T-helper 17 cell (primary cell): Measurements from ENCODE around the gene TTYH3. TPM values are rescaled to one million over a fixed set of nuclear protein-coding genes. Genes with fewer than 3 reads are reported as not detected.
A peak's percentile ranks its signal among the peaks of the same experiment; 100 is the strongest.
"Not testable (repeated sequence)": the region's sequence is repeated elsewhere in the genome, so short reads cannot be mapped to it uniquely, and the experiment has no call there.

Experiments used
- ATAC-seq: fragments of 150-1000 bp; cut with Tn5 transposase; 2 replicates; pipeline ENCODE4 v1.10.0; 2021; ENCODE audit warnings: mild to moderate bottlenecking, moderate library complexity
- DNase-seq, 3 donors: peaks; one replicate each; pipeline versions ENCODE4 v3.0.0 to v3.0.0-alpha.2; 2020 to 2021
- H3K9me3 ChIP-seq: one replicate; pipeline ENCODE4 v1.7.0; 2013; ENCODE audit warnings: low read length, mild to moderate bottlenecking; ENCODE audit not compliant: control insufficient read depth, poor library complexity, severe bottlenecking
- H3K27ac Mint-ChIP-seq: one replicate; pipeline ENCODE4 v1.8.0; 2022; ENCODE audit warnings: mild to moderate bottlenecking, moderate library complexity, mixed read lengths
- H3K27me3 Mint-ChIP-seq: one replicate; pipeline ENCODE4 v1.8.0; 2022; ENCODE audit warnings: mixed read lengths
- H3K36me3 Mint-ChIP-seq: one replicate; pipeline ENCODE4 v1.8.0; 2022; ENCODE audit warnings: low read depth, mixed read lengths
- H3K4me1 Mint-ChIP-seq: one replicate; pipeline ENCODE4 v1.8.0; 2022; ENCODE audit warnings: mild to moderate bottlenecking, mixed read lengths
- H3K4me3 Mint-ChIP-seq: one replicate; pipeline ENCODE4 v1.8.0; 2022; ENCODE audit warnings: mild to moderate bottlenecking, moderate library complexity, mixed read lengths
- total RNA-seq, 4 donors: library from RNA in 2 of 4; stranded (reverse) in 2 of 4; gene quantifications; one replicate each; pipeline ENCODE4 v1.2.3 and lab custom pipeline; 2022 to 2026

Gene TTYH3
- total RNA-seq, 2 donors from 2014 or later, result 13.2 to 14.8 TPM

GRCh38 chr7:2670171-2670570 lies 38.4 kb downstream of the TTYH3 start:
- ATAC-seq (no peak), DNase-seq (no peak)
- no peaks in the 10 kb centered on the region for H3K9me3 ChIP-seq
- H3K4me3 Mint-ChIP-seq, result no peak overlapping the region
- peaks cover 7% of the 10 kb centered on the region for H3K4me1 Mint-ChIP-seq
- peaks cover 25% of the 10 kb centered on the region for H3K27me3 Mint-ChIP-seq
- no peak overlapping the region for H3K27ac Mint-ChIP-seq
- no peaks in the 10 kb centered on the region for H3K36me3 Mint-ChIP-seq

GRCh38 chr7:2670720-2671391 lies 39.1 kb downstream of the TTYH3 start:
- H3K27ac Mint-ChIP-seq, result no peak overlapping the region
- H3K9me3 ChIP-seq, result no peaks in the 10 kb centered on the region
- H3K4me3 Mint-ChIP-seq, result peak overlapping the region; percentile 69
- H3K36me3 Mint-ChIP-seq, result no peaks in the 10 kb centered on the region
- peaks cover 25% of the 10 kb centered on the region for H3K27me3 Mint-ChIP-seq
- ATAC-seq, result peak; percentile 88
- H3K4me1 Mint-ChIP-seq, result peaks cover 7% of the 10 kb centered on the region
- DNase-seq, result peak; percentile 47 to 58 (median 56)

GRCh38 chr7:2673214-2673613 lies 41.4 kb downstream of the TTYH3 start:
- DNase-seq, H3K27ac Mint-ChIP-seq, ATAC-seq, H3K4me1 Mint-ChIP-seq, H3K9me3 ChIP-seq, H3K4me3 Mint-ChIP-seq, H3K36me3 Mint-ChIP-seq: not testable (repeated sequence)
- H3K27me3 Mint-ChIP-seq, result peaks cover 12% of the 10 kb centered on the region

DNA sequence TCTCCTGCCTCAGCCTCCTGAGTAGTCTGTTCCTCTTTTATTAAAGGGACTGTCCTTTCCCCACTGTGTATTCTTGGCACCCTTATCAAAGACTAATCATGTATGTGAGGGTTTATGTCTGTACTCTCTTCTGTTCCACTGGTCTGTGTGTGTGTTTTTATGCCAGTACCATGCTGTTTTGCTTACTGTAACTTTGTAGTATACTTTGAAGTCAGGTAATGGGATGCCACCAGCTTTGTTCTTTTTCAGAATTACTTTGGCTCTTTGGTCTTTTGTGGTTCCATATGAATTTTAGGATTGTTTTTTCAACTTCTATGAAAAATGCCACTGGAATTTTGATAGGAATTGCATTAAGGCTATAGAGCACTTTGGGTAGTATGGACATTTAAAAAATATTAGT lies 42.1 kb downstream of the TTYH3 start:
- H3K9me3 ChIP-seq, result no peaks in the 10 kb centered on the region
- no peaks in the 10 kb centered on the region for H3K36me3 Mint-ChIP-seq
- ATAC-seq, result no peak
- H3K27me3 Mint-ChIP-seq, result peaks cover 10% of the 10 kb centered on the region
- no peak for DNase-seq
- H3K4me3 Mint-ChIP-seq, result no peak overlapping the region
- H3K4me1 Mint-ChIP-seq, result peaks cover 7% of the 10 kb centered on the region
- no peak overlapping the region for H3K27ac Mint-ChIP-seq

- peaks cover 17% of the 10 kb centered on the region for H3K27me3 Mint-ChIP-seq
- DNase-seq (no peak), ATAC-seq (no peak)
- H3K27ac Mint-ChIP-seq, result no peak overlapping the region
- no peak overlapping the region for H3K4me3 Mint-ChIP-seq
- H3K9me3 ChIP-seq, result no peaks in the 10 kb centered on the region
- H3K4me1 Mint-ChIP-seq, result peaks cover 7% of the 10 kb centered on the region
- no peaks in the 10 kb centered on the region for H3K36me3 Mint-ChIP-seq
Observed at GRCh38 chr7:2675256-2675764, 43.5 kb downstream of the TTYH3 start.

GRCh38 chr7:2676576-2676975 lies 44.8 kb downstream of the TTYH3 start:
- not testable (repeated sequence) for H3K4me3 Mint-ChIP-seq, H3K36me3 Mint-ChIP-seq, H3K9me3 ChIP-seq, H3K4me1 Mint-ChIP-seq, ATAC-seq, H3K27ac Mint-ChIP-seq, DNase-seq
- H3K27me3 Mint-ChIP-seq, result peaks cover 12% of the 10 kb centered on the region

- not testable (repeated sequence) for ATAC-seq, H3K4me1 Mint-ChIP-seq, H3K4me3 Mint-ChIP-seq, DNase-seq, H3K36me3 Mint-ChIP-seq, H3K9me3 ChIP-seq, H3K27ac Mint-ChIP-seq
- H3K27me3 Mint-ChIP-seq, result peaks cover 20% of the 10 kb centered on the region
Observed at GRCh38 chr7:2678454-2678853, 46.7 kb downstream of the TTYH3 start.

DNA sequence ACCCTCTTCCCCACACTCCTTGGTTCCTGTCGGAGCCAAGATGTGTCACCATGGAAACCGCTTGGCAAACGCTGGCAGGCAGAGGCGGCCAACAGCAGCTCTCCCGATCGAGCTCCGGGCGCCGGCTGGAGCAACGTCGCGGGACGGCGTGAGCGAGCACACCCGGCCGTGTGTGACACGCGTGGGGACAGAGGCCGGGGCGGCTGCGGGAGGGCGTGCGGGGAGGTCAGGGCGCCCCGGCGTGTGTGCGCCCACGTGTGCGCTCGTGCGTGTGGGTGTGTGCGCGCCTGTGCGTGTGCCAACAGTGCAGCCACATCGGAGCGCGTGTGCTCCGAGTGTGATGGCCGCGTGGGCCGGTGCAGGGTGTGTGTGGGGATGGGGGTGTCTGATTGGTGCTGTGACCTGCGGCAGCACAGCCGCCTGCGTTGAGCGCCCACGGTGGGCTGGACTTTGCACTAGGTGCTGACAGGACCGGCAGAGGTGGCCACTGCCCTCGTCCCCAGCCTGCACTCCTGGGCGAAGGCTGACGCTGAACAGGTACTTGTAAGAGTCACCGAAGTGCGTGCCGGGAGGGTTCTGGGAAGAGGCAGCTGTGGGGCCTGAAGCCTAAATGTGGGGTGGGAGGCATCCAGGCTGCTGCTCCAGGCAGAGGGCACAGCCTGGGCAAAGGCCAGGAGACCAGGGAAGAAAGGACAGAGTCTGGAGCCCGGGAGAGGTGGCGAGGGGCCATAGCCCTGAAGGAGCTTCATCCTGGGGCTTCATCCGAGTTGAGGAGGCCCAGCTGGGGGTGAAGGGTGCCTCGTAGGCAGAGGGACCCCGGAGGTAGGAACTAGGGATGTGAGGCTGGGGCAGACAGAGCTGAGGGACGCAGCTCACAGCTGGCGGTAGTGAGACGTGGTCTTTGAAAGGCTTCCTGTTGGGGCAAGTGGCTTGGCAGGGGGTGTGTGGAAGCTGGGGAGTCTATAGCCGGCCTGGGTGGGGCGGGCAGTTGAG lies 47.6 kb downstream of the TTYH3 start:
- not testable (repeated sequence) for ATAC-seq, H3K4me1 Mint-ChIP-seq, DNase-seq, H3K36me3 Mint-ChIP-seq, H3K9me3 ChIP-seq, H3K27ac Mint-ChIP-seq, H3K4me3 Mint-ChIP-seq
- peaks cover 25% of the 10 kb centered on the region for H3K27me3 Mint-ChIP-seq

GRCh38 chr7:2680256-2680655 lies 48.5 kb downstream of the TTYH3 start:
- no peaks in the 10 kb centered on the region for H3K9me3 ChIP-seq
- H3K36me3 Mint-ChIP-seq, result peaks cover 3% of the 10 kb centered on the region
- no peak overlapping the region for H3K4me3 Mint-ChIP-seq
- H3K27me3 Mint-ChIP-seq, result peaks cover 26% of the 10 kb centered on the region
- H3K27ac Mint-ChIP-seq, result no peak overlapping the region
- ATAC-seq (no peak), DNase-seq (no peak)
- H3K4me1 Mint-ChIP-seq, result no peaks in the 10 kb centered on the region

GRCh38 chr7:2680792-2681490 lies 49.2 kb downstream of the TTYH3 start:
- H3K4me3 Mint-ChIP-seq, result no peak overlapping the region
- no peak overlapping the region for H3K27ac Mint-ChIP-seq
- H3K36me3 Mint-ChIP-seq, result peaks cover 3% of the 10 kb centered on the region
- peak; percentile 47 for ATAC-seq
- DNase-seq, result peak in 2 of 3 donors; percentile 21 to 33
- no peaks in the 10 kb centered on the region for H3K4me1 Mint-ChIP-seq
- H3K9me3 ChIP-seq, result no peaks in the 10 kb centered on the region
- H3K27me3 Mint-ChIP-seq, result peaks cover 27% of the 10 kb centered on the region

GRCh38 chr7:2681929-2682799 lies 50.4 kb downstream of the TTYH3 start:
- H3K36me3 Mint-ChIP-seq, result peaks cover 3% of the 10 kb centered on the region
- peaks cover 33% of the 10 kb centered on the region for H3K27me3 Mint-ChIP-seq
- ATAC-seq (no peak), DNase-seq (no peak)
- no peaks in the 10 kb centered on the region for H3K4me1 Mint-ChIP-seq
- H3K4me3 Mint-ChIP-seq, result no peak overlapping the region
- H3K27ac Mint-ChIP-seq, result no peak overlapping the region
- no peaks in the 10 kb centered on the region for H3K9me3 ChIP-seq

DNA sequence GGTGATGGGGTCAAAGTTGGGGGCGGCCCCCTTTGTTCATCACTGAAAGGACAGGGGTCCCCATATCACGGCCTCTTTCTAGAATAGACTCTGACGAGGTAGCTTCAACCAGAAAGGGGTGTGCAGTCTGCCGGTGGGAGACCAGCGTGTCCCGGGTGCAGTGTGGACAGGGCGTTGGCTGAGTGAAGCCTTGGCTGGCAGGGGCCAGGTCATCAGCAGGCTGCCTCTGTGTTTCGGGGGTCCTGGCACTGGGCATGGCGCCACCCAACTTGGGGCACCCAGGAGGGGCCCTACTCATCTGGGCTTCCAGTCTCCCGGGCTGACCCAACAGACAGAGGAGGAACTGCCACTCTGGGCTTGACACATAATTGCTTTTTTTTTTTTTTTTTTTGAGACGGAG lies 52.7 kb downstream of the TTYH3 start:
- H3K9me3 ChIP-seq, result no peaks in the 10 kb centered on the region
- DNase-seq (no peak), ATAC-seq (no peak)
- Mint-ChIP-seq H3K4me1 (peaks cover 4% of the 10 kb centered on the region), H3K27me3 (peaks cover 44% of the 10 kb centered on the region), H3K36me3 (peaks cover 5% of the 10 kb centered on the region), H3K4me3 (no peak overlapping the region), H3K27ac (no peak overlapping the region)
